ENCODE measurements around the gene MYEOV.

Gene MYEOV

DNA sequence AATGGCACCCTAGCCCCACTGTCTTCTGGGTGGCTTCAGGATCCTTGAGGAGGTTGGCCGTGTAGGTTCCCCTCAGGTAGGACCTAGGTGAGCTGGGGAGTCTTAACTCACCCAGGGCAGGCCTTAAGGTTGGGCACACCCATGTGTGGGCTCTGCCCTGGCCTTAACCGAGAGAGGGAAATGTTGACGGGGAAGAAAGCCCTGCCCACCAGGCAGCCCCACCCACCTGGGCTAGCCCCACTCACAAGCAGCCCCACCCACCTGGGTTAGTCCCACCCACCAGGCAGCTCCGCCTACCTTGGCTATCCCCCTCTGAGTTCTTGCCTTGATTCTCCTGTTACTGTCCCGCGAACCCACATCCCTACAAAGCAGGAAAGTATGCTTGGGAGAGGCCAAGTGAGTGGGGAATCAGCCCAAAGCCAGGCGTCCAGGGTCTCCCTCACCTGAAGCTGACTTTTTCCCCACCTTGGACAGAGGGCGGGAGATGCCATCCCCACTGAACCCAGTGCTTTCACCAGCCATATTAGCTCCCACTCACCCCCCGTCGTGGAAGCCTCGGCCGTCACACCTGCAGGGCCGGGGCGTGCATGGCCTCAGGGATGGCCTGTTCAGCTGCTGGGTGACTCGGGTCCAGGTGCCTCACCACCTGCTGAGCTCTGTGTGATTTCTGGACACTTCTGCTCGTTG, at the start of gene MYEOV:
Gene MYEOV, plus strand, starts transcription at position 337 of the 687 bp plus-strand sequence. CDS start 1,200 bp downstream, outside the sequence.
- peak; percentile 80 for DNase-seq

DNA sequence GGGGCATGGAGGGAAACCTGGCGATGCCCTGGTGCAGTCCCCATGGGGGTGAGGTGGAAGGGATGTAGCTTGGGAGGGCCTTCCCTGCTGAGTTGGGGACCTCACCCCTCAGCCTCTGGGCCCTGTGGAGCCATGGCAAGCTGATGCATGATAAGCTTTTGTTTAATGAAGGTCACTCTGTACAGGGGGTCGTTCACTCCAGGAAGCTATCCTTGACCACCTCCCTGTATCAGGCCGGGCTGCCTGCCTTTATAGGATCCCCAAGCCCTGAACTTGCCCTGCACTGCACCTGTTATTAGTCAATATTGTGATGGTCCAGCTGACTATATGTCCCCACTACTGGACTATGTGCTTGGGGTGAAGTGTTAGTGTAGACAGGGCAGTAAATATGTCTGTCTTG, 49.7 kb upstream of the MYEOV start:
- DNase-seq = no peak

- no peak for DNase-seq
Observed at GRCh38 chr11:69245041-69245440, 48.9 kb upstream of the MYEOV start.

GRCh38 chr11:69245491-69246345, 48.2 kb upstream of the MYEOV start:
- DNase-seq = no peak

DNA sequence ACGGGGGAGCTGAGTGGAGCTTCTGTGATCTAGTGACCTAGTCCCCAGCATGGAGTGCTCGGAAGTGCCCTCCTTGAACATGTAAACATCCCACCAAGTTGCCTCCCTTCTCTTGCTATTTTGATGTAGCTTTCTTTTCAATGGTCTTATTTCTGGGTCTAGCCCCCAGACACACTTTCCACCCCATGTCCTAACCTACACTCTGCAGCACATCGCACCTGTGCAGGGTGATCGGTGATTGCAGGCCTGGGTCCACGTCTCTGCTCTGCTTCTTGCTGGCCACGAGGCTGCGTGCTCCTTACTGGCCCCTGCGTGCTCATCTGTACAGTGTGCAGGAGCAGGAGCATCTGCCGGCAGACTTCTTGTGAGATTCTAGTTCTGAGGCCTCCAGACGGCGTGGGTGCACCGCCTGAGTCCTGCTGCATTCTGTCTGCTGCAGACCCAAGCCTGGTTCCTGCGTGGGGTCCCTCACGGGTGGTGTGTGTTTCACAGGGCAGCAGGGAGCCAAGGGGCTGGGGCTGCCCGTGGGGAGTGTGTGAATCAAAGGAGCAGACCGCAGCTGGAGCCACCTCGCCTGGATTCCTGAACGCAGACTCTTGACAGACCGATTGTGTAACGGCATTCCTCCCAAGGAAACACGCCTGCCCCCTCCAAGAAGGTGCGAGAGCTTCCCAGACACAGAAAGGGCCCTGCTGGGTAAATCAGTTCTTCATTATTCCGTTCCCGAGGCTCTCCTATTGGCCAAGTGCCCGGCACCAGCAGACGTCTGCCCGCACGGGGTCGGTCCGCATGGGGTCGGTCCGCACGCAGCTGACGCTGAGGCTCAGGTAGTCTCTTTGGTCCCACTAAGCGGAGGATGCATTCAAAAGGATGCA, 44.4 kb upstream of the MYEOV start:
- no peak for DNase-seq

GRCh38 chr11:69250186-69251056, 43.5 kb upstream of the MYEOV start:
- no peak for DNase-seq

DNA sequence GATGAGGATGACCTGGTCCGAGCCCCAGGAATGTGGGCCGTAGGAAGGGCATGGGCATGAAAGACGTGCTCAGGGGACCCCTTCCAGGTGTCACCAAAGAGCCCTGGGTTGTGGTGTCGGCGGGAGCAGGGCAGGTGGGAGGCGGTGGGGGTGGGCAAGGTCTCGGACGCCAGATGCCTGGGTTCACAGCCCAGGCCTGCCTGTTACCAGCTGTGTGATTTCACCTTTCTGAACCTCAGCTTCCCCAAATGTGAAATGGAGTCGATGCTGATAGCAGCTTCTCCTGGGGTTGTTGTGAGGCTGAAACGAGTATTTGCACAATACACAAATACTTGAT, 42.9 kb upstream of the MYEOV start:
- no peak for DNase-seq

- DNase-seq = no peak
Observed at GRCh38 chr11:69251639-69252489, 42.1 kb upstream of the MYEOV start.

- no peak for DNase-seq
Observed at GRCh38 chr11:69252490-69252837, 41.5 kb upstream of the MYEOV start.

DNA sequence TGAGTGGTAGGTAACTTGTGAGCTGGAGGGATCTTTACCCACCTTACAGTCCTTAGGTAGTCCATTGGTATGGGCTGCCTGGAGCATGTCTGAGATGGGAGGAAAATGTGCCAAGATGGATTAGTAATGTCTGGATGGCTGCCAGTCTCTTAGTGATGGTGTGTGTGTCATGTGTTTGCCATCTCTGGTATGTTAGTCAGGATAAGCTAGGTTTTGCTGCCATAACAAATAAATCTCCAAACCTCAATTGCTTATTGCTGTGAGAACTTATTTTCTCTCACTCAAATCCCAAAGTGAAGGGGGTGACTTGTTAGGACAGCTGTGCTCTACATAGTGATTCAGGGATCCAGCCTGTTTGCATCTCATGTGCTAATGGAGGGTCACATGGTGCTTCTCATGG, 40.9 kb upstream of the MYEOV start:
- no peak for DNase-seq

GRCh38 chr11:69257134-69257533, 36.8 kb upstream of the MYEOV start:
- no peak for DNase-seq

GRCh38 chr11:69257838-69258658, 35.9 kb upstream of the MYEOV start:
- no peak for DNase-seq

DNA sequence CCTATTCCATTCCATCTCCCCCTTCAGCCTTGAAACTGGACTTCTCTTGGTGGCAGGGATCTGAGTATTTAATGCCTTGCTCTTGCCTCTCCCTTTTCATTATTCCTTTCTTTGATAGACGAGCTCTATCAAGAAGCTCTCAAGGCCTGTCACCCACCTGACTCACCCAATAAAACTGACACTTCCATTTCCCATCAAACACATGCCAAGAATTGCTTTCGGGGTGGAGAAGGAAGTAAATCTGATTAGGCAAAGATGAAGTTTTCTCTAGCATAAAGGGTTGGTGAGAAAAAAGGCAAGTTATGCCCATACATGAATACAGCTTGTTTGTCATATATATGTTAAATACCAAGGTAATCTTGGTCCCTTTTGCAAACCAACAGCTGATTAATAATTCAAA, 34.9 kb upstream of the MYEOV start:
- no peak for DNase-seq

GRCh38 chr11:69260622-69261021, 33.3 kb upstream of the MYEOV start:
- no peak for DNase-seq

DNA sequence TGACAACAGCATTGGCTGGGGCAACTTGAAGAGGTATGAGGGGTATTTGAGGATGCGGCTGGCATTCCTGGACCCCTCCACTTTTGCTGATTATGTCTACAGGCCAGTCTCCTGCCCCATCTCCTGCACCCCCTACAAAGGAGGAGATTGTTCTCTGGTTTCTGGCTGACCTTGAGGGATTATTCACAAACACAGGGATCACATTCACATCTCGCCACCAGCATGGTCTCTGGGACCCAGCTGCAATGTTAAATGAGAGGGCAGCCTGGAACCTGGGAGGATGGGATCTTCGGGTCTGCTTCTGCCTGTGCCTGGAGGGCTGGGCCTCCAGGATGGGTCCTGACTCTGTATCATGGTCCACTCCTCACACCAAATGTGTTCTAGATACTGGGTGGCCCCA, 32.8 kb upstream of the MYEOV start:
- no peak for DNase-seq

GRCh38 chr11:69262918-69263735, 30.8 kb upstream of the MYEOV start:
- no peak for DNase-seq

DNA sequence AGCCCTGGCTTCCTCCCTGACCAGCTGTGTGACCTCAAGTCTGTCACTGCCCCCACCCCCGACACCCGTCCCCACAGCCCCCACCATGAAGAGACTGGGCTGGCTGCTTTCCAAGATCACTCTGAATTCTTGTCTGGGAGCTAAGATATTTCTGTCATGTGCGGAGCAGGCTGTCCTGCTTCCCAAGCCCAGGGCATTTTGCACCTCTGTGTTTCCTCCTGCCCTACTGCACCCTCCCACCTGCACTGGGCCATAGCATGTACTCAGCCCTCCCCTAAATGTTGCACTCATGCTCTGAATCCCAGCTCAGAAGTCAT, 30.3 kb upstream of the MYEOV start:
- no peak for DNase-seq

DNA sequence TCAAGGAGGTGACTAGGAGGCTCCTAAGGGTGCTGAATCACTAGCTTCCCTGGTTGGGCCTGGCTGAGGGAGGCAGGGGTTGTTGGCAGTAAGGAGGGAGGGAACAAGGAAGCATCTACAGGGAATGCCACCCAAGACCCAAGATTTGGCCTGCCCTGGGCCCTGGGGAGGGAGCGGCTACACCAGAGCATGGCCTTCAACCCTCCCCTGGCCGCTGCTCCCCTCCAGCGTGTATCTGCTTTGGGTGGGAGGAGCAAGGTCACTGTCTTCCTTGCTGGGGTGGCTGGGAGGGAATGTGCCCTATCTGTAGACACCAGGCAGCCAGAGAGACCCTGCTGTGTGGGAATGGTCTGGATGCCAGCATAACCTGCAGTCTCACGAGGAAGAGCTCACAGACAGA, 29.5 kb upstream of the MYEOV start:
- DNase-seq = no peak

- no peak for DNase-seq
Observed at GRCh38 chr11:69265210-69265609, 28.7 kb upstream of the MYEOV start.

DNA sequence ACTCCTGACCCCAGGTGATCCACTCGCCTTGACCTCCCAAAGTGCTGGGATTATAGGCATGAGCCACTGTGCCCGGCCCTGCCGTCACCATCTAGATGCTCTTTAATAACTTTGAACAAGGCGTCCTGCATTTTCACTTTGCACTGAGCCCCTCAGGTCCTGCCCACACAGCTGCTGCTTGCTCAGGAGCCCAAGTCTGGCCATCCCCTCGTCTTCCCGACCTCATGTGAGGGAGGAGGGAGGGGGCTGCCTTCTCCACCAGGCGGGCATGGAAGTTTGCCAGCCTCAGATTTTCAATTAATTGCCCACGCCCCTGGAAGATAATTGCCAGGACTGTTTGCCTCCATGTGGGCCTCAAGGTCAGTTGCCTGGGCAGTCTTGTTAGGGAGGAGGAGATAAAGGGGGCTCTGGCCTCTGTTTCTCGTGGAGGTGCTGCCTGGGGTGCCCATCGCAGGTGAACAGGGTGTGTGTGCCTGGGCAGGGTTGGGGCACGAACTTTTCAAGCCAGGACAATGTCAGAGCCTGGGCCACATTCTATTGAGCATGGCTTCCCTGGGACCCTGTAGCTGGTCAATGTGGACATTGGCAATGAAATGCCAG, 27.9 kb upstream of the MYEOV start:
- DNase-seq = no peak
